ENCODE measurements around the gene ZNF85. TPM values are rescaled to one million over a fixed set of nuclear protein-coding genes. Genes with fewer than 3 reads are reported as not detected.
"Not testable (repeated sequence)": the region's sequence is repeated elsewhere in the genome, so short reads cannot be mapped to it uniquely, and the experiment has no call there.

The ZNF85 gene
- total and polyA plus RNA-seq, 9 donors, result 6.8 to 12.4 (median 10.5) TPM

DNA sequence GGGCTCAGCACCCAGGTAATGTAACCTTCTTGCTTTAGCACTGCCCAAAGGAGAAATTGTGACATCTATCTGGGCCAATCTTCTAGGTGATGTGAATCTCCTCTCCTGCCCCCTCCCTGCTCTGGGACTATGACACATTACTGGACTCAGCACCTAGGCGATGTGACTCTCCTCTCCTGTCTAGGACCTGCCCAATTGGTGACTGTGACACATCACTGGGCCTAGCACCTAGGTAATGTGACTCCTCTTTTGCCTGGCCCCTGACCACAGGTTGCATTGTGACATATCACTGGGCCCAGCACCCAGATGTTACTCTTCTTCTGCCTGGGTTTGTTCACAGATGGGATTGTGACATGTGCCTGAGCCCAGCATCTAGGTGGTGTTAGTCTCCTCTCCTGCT, 45.0 kb downstream of the ZNF85 start:
- no peak overlapping the region for H3K27ac ChIP-seq (ENCODE audit: low read length)
- WGBS (ENCODE audit: insufficient coverage), result 78% methylated on average over 1 of the region's 1 CpG
- H3K36me3 ChIP-seq (ENCODE audit: control insufficient read depth, insufficient read depth, low read length), result no peaks in the 10 kb centered on the region
- no peak for DNase-seq
- H3K27me3 ChIP-seq (ENCODE audit: control insufficient read depth, insufficient read depth, low read length), result no peaks in the 10 kb centered on the region
- H3K9me3 ChIP-seq (replicated peaks; ENCODE audit: control insufficient read depth, low read depth, low read length), result peaks cover 18% of the 10 kb centered on the region
- H3K4me3 ChIP-seq (ENCODE audit: low read length), result no peak overlapping the region
- H3K4me1 ChIP-seq (ENCODE audit: control insufficient read depth, insufficient read depth, low read length), result no peaks in the 10 kb centered on the region

DNA sequence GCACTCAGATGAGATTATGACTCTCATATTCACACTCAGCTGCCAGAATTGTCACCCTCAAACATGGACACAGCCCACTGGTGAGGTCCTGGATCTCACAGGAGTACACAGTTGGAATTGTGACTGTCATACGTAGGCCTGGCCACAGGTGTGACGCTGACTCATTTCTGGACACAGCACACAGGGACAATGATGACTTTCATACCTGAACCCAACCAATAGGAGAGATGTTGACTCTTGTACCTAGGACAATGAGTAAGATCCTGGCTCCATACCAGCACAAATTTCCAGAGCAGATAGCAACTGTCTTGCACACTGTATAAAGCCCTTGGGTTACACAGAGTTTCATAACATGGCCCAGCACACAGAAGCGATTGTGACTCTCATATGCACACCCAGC, 46.4 kb downstream of the ZNF85 start:
- Histone ChIP-seq H3K27me3 (ENCODE audit: control insufficient read depth, insufficient read depth, low read length) (no peaks in the 10 kb centered on the region), H3K4me1 (ENCODE audit: control insufficient read depth, insufficient read depth, low read length) (no peaks in the 10 kb centered on the region), H3K36me3 (ENCODE audit: control insufficient read depth, insufficient read depth, low read length) (no peaks in the 10 kb centered on the region), H3K9me3 (replicated peaks; ENCODE audit: control insufficient read depth, low read depth, low read length) (peaks cover 18% of the 10 kb centered on the region), H3K4me3 (ENCODE audit: low read length) (no peak overlapping the region), H3K27ac (ENCODE audit: low read length) (no peak overlapping the region)
- 70% methylated on average over 1 of the region's 3 CpGs for WGBS (ENCODE audit: insufficient coverage)
- DNase-seq, result no peak

DNA sequence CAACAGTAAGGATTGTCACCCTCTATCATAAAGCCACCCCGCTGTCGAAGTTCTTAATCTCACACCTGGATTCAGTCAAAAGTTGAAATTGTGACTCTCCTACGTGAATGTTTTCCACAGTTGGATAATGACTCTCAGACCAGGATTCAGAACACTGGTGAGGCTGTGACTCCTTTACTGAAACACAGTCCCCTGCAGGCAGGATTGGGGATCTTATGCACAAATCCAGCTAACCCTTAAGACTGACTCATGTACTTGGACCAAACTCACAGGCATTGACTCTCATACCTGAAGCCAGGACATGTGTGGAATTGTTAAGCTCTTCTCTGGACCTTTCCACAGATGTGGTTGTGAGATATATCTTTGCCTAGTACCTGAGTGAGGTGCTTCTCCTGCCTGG, 46.8 kb downstream of the ZNF85 start:
- no peaks in the 10 kb centered on the region for H3K4me1 ChIP-seq (ENCODE audit: control insufficient read depth, insufficient read depth, low read length)
- no peaks in the 10 kb centered on the region for H3K27me3 ChIP-seq (ENCODE audit: control insufficient read depth, insufficient read depth, low read length)
- WGBS (ENCODE audit: insufficient coverage), result 78% methylated on average over 3 of the region's 3 CpGs

DNA sequence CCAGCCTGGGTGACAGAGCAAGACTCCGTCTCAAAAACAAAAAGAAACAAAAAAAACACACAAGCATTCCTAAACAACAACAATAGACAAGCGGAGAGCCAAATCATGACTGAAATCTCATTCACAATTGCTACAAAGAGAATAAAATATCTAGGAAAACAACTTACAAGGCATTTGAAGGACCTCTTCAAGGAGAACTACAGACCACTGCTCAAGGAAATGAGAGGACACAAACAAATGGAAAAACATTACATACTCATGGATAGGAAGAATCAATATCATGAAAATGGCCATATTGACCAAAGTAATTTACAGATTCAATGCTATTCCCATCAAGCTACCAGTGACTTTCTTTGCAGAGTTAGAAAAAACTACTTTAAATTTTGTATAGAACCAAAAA, 69.7 kb downstream of the ZNF85 start:
- not testable (repeated sequence) for H3K4me1 ChIP-seq (ENCODE audit: control insufficient read depth, insufficient read depth, low read length); H3K36me3 ChIP-seq (ENCODE audit: control insufficient read depth, insufficient read depth, low read length); H3K27ac ChIP-seq (ENCODE audit: low read length); DNase-seq; H3K4me3 ChIP-seq (ENCODE audit: low read length); H3K9me3 ChIP-seq (replicated peaks; ENCODE audit: control insufficient read depth, low read depth, low read length); H3K27me3 ChIP-seq (ENCODE audit: control insufficient read depth, insufficient read depth, low read length)
- 100% methylated on average over 1 of the region's 2 CpGs for WGBS (ENCODE audit: insufficient coverage)

More for the DNA sequence above, 46.8 kb downstream of the ZNF85 start:
- Histone ChIP-seq H3K36me3 (ENCODE audit: control insufficient read depth, insufficient read depth, low read length) (no peaks in the 10 kb centered on the region), H3K27ac (ENCODE audit: low read length) (no peak overlapping the region), H3K9me3 (replicated peaks; ENCODE audit: control insufficient read depth, low read depth, low read length) (peaks cover 18% of the 10 kb centered on the region), H3K4me3 (ENCODE audit: low read length) (no peak overlapping the region)
- no peak for DNase-seq

DNA sequence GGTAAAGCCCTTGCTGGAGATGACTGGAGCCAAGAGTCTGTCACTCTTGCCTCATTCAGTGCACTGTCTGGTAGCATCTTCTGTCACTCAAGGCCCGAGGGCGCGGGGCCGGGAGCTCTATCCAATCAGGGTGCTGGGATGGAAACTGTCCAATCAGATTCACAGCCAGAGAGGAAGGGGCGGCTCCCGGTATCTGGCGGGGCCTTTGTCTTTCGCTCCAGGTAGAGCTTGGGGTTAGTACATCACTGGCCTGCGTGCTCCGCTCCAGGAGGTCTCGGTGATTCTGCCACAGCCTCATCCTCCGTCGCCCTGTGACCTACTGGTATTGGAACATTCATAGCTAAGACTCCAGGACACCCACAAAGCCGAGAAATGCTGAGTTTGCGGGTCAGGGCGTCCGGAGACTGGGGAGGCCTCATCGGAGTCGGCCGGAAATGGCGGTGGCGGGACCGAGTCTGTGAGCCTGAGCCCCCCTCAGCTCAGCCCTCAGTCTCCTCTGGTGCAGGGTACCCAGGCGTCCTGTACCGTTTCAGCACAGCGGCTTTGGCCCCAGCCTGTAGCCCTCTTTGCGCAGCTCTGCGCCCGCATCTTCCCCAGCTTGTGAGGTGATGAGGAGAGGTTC, 76.8 kb downstream of the ZNF85 start:
- peaks cover 3% of the 10 kb centered on the region for H3K4me1 ChIP-seq (ENCODE audit: control insufficient read depth, insufficient read depth, low read length)
- no peak overlapping the region for H3K27ac ChIP-seq (ENCODE audit: low read length)
- peak; percentile 98 for DNase-seq
- H3K36me3 ChIP-seq (ENCODE audit: control insufficient read depth, insufficient read depth, low read length), result no peaks in the 10 kb centered on the region
- WGBS (ENCODE audit: insufficient coverage), result 13% methylated on average over 26 of the region's 29 CpGs
- no peaks in the 10 kb centered on the region for H3K27me3 ChIP-seq (ENCODE audit: control insufficient read depth, insufficient read depth, low read length)
- H3K4me3 ChIP-seq (ENCODE audit: low read length), result peak overlapping the region; percentile 56
- no peaks in the 10 kb centered on the region for H3K9me3 ChIP-seq (replicated peaks; ENCODE audit: control insufficient read depth, low read depth, low read length)

Other genes with a start within 250 kb of the ZNF85 start
- 4.7 TPM for gene ZNF66, start 146.9 kb upstream of the ZNF85 start, total RNA-seq
- gene ZNF66, start 146.9 kb upstream of the ZNF85 start, polyA plus RNA-seq (ENCODE audit: insufficient read depth in 1 of 8, insufficient read length in 8 of 8, low replicate concordance in 1 of 8), result 1 to 10 TPM; 1.1 to 2.1 (median 1.6) TPM
- gene ZNF430, start 97.4 kb downstream of the ZNF85 start, total RNA-seq, result 8.2 TPM
- 1 to 10 TPM; 5.1 to 8.0 (median 6.4) TPM for gene ZNF430, start 97.4 kb downstream of the ZNF85 start, polyA plus RNA-seq (ENCODE audit: insufficient read depth in 1 of 8, insufficient read length in 8 of 8, low replicate concordance in 1 of 8)
- gene ZNF714, start 159.0 kb downstream of the ZNF85 start, total RNA-seq, result 10.7 TPM
- gene ZNF714, start 159.0 kb downstream of the ZNF85 start, polyA plus RNA-seq (ENCODE audit: insufficient read depth in 1 of 8, insufficient read length in 8 of 8, low replicate concordance in 1 of 8), result 10 to 100 TPM in 3 of 8 donors, 1 to 10 TPM in 5; 5.1 to 11.9 (median 8.8) TPM
- 18.1 TPM for gene ZNF431, start 218.8 kb downstream of the ZNF85 start, total RNA-seq
- 10 to 100 TPM; 12.3 to 24.6 (median 16.9) TPM for gene ZNF431, start 218.8 kb downstream of the ZNF85 start, polyA plus RNA-seq (ENCODE audit: insufficient read depth in 1 of 8, insufficient read length in 8 of 8, low replicate concordance in 1 of 8)

Data from muscle of leg (tissue), 11 donors.